Measurements from ENCODE around the gene PPARA. TPM values are rescaled to one million over a fixed set of nuclear protein-coding genes. Genes with fewer than 3 reads are reported as not detected.

The PPARA gene
- polyA plus RNA-seq, 1 of the 3 experiments (the other 2 are of a cell fraction), result 4.5 TPM

DNA sequence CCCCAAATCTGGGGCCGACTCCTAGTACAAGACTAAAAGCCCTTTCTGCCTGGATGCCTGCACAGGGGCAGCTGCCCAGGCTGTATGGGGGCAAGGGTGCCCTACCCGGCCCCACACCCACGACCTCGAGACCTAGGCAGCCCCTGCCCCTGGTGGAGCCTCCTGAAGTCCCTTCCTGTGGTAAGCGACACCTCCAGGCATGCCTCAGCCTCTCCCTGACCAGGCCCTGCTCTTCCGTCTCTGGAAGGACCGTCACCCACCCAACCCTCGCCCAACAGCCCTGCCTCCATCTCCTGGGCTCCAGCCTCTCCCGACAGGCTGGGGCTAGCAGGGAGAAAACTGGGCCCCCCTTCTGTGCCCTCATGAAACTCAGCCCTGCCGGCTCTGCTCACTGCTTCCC is 22.8 kb upstream of the PPARA start:
- Histone ChIP-seq H3K79me2 (ENCODE audit: insufficient read depth) (no peaks in the 10 kb centered on the region), H3K27me3 (ENCODE audit: insufficient read depth) (no peaks in the 10 kb centered on the region), H3K27ac (ENCODE audit: low read depth in 2 of 2, low read length in 1 of 2) (no peak overlapping the region), H2AFZ (ENCODE audit: low read depth) (no peak overlapping the region), H4K20me1 (ENCODE audit: insufficient read depth) (no peaks in the 10 kb centered on the region), H3K4me1 (ENCODE audit: control insufficient read depth in 1 of 2, insufficient read depth in 2 of 2, low read depth in 1 of 2, low read length in 1 of 2) (peaks cover 0 to 2% of the 10 kb centered on the region in 2 experiments; a peak in 1 of 4 replicates), H3K9me2 (no peaks in the 10 kb centered on the region), H3K36me3 (replicated peaks in 1 of 2; ENCODE audit: control insufficient read depth in 1 of 2, insufficient read depth in 2 of 2, low read length in 1 of 2) (no peaks in the 10 kb centered on the region), H3K4me3 (ENCODE audit: low read depth in 2 of 2, low read length in 1 of 2) (no peak overlapping the region), H3K9ac (no peak overlapping the region), H3F3A (replicated peaks; ENCODE audit: insufficient read depth) (no peaks in the 10 kb centered on the region), H3K9me3 (no peaks in the 10 kb centered on the region), H3K4me2 (no peak overlapping the region)
- POLR2A ChIA-PET, result no interaction called here
- 80% methylated on average over 6 of the region's 10 CpGs for WGBS (ENCODE audit: low lambda C conversion rate)
- CTCF ChIA-PET, result interaction anchor here (1.0 to 2.8 kb wide), 3 partner anchors 11 to 209 kb away, joined by 3 to 12 read pairs (median 4); no protein-coding TSS in a partner anchor
- no peak for DNase-seq
- TF ChIP-seq FOSL2 (IDR thresholded peaks at IDR 0.05; ENCODE audit: borderline replicate concordance, low read depth), result no peak
- no peak for TF ChIP-seq TCF12 (IDR thresholded peaks at IDR 0.05)
- no peak for TF ChIP-seq FOXM1 (IDR thresholded peaks at IDR 0.05; ENCODE audit: low read depth)
- no peak for TF ChIP-seq RCOR1 (IDR thresholded peaks at IDR 0.05; ENCODE audit: low read length)
- no peak for TF ChIP-seq RAD21 (IDR thresholded peaks at IDR 0.05; ENCODE audit: low read length)
- no peak for TF ChIP-seq ELF1 (IDR thresholded peaks at IDR 0.05)
- TF ChIP-seq TAF1 (IDR thresholded peaks at IDR 0.05; ENCODE audit: borderline replicate concordance, low read depth, low read length), result no peak
- TF ChIP-seq SMC3 (IDR thresholded peaks at IDR 0.05; ENCODE audit: low read depth, low read length), result no peak
- TF ChIP-seq, protein P1, sequence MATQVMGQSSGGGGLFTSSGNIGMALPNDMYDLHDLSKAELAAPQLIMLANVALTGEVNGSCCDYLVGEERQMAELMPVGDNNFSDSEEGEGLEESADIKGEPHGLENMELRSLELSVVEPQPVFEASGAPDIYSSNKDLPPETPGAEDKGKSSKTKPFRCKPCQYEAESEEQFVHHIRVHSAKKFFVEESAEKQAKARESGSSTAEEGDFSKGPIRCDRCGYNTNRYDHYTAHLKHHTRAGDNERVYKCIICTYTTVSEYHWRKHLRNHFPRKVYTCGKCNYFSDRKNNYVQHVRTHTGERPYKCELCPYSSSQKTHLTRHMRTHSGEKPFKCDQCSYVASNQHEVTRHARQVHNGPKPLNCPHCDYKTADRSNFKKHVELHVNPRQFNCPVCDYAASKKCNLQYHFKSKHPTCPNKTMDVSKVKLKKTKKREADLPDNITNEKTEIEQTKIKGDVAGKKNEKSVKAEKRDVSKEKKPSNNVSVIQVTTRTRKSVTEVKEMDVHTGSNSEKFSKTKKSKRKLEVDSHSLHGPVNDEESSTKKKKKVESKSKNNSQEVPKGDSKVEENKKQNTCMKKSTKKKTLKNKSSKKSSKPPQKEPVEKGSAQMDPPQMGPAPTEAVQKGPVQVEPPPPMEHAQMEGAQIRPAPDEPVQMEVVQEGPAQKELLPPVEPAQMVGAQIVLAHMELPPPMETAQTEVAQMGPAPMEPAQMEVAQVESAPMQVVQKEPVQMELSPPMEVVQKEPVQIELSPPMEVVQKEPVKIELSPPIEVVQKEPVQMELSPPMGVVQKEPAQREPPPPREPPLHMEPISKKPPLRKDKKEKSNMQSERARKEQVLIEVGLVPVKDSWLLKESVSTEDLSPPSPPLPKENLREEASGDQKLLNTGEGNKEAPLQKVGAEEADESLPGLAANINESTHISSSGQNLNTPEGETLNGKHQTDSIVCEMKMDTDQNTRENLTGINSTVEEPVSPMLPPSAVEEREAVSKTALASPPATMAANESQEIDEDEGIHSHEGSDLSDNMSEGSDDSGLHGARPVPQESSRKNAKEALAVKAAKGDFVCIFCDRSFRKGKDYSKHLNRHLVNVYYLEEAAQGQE (IDR thresholded peaks at IDR 0.05; ENCODE audit: low read depth, low read length), result no peak
- no peak for TF ChIP-seq FOXJ3 (CRISPR knock-in tag; IDR thresholded peaks at IDR 0.05)
- TF ChIP-seq, protein P2, sequence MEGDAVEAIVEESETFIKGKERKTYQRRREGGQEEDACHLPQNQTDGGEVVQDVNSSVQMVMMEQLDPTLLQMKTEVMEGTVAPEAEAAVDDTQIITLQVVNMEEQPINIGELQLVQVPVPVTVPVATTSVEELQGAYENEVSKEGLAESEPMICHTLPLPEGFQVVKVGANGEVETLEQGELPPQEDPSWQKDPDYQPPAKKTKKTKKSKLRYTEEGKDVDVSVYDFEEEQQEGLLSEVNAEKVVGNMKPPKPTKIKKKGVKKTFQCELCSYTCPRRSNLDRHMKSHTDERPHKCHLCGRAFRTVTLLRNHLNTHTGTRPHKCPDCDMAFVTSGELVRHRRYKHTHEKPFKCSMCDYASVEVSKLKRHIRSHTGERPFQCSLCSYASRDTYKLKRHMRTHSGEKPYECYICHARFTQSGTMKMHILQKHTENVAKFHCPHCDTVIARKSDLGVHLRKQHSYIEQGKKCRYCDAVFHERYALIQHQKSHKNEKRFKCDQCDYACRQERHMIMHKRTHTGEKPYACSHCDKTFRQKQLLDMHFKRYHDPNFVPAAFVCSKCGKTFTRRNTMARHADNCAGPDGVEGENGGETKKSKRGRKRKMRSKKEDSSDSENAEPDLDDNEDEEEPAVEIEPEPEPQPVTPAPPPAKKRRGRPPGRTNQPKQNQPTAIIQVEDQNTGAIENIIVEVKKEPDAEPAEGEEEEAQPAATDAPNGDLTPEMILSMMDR (IDR thresholded peaks at IDR 0.05), result no peak
- TF ChIP-seq, protein P3, sequence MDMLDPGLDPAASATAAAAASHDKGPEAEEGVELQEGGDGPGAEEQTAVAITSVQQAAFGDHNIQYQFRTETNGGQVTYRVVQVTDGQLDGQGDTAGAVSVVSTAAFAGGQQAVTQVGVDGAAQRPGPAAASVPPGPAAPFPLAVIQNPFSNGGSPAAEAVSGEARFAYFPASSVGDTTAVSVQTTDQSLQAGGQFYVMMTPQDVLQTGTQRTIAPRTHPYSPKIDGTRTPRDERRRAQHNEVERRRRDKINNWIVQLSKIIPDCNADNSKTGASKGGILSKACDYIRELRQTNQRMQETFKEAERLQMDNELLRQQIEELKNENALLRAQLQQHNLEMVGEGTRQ (IDR thresholded peaks at IDR 0.05; ENCODE audit: borderline replicate concordance, low read depth, low read length), result no peak
- TF ChIP-seq NRF1 (IDR thresholded peaks at IDR 0.05; ENCODE audit: low read depth, low read length), result no peak
- TF ChIP-seq YY1 (IDR thresholded peaks at IDR 0.05; ENCODE audit: low read depth), result no peak
- TF ChIP-seq, protein P4, sequence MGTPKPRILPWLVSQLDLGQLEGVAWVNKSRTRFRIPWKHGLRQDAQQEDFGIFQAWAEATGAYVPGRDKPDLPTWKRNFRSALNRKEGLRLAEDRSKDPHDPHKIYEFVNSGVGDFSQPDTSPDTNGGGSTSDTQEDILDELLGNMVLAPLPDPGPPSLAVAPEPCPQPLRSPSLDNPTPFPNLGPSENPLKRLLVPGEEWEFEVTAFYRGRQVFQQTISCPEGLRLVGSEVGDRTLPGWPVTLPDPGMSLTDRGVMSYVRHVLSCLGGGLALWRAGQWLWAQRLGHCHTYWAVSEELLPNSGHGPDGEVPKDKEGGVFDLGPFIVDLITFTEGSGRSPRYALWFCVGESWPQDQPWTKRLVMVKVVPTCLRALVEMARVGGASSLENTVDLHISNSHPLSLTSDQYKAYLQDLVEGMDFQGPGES (IDR thresholded peaks at IDR 0.05; ENCODE audit: low read depth, low read length), result no peak
- TF ChIP-seq, protein P5, sequence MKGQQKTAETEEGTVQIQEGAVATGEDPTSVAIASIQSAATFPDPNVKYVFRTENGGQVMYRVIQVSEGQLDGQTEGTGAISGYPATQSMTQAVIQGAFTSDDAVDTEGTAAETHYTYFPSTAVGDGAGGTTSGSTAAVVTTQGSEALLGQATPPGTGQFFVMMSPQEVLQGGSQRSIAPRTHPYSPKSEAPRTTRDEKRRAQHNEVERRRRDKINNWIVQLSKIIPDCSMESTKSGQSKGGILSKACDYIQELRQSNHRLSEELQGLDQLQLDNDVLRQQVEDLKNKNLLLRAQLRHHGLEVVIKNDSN (IDR thresholded peaks at IDR 0.05; ENCODE audit: borderline replicate concordance, low read depth), result no peak
- TF ChIP-seq GABPA (IDR thresholded peaks at IDR 0.05; ENCODE audit: low read depth), result no peak
- no peak for TF ChIP-seq JUND (IDR thresholded peaks at IDR 0.05)
